GM12865 (cell line): ENCODE data around the gene SMG6.

Experiments
- DNase-seq: peaks from one replicate; pipeline ENCODE4 v3.0.0; 2010; ENCODE audit warnings: low read depth
- H3K4me3 ChIP-seq: 2 replicates; pipeline ENCODE4 v1.5.1; 2011; ENCODE audit warnings: mild to moderate bottlenecking, low read depth, low read length, control low read depth
- CTCF ChIP-seq: IDR thresholded peaks from 2 replicates; pipeline ENCODE4 v1.5.1; 2011; ENCODE audit warnings: low read length, control low read depth, low read depth, inconsistent platforms; ENCODE audit not compliant: insufficient read depth; ENCODE audit errors: missing control alignments

SMG6 gene

DNA sequence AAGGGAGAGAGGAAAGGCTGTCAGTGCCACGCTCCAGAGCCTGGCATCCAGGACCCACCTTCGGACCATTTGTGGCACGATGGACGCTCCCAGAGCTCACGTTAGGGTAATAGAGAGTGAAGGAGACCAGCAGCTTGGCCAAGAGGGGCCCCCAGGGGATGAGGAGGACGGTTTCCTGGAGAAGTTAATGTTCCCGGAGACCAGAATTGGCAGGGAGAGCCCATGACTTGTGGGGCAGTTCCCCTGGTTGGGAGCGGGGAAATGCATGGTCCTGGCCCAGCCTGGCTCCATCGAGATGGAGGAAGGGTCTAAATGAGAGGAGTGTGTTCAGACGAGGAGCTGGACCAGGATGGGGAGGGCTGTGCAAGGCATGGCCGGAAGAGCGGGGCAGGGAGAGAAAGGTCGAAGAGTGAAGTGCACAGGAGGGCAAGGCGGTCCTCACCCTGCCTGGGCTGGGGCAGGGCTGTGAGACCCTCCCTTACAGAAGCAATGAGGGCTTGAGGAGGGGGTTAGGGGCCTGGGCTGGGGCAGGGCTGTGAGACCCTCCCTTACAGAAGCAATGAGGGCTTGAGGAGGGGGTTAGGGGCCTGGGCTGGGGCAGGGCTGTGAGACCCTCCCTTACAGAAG lies 251.5 kb downstream of the SMG6 start:
- TF ChIP-seq CTCF = no peak
- no peak for DNase-seq
- H3K4me3 ChIP-seq = no peak overlapping the region

- no peak overlapping the region for H3K4me3 ChIP-seq
- no peak for TF ChIP-seq CTCF
Measured at GRCh38 chr17:2051061-2051932, 252.3 kb downstream of the SMG6 start.

GRCh38 chr17:2050300-2051060 lies 253.1 kb downstream of the SMG6 start:
- DNase-seq = peak; percentile 80
- TF ChIP-seq CTCF = no peak
- peak overlapping the region; percentile 34 for H3K4me3 ChIP-seq

More at GRCh38 chr17:2051061-2051932, 252.3 kb downstream of the SMG6 start:
- DNase-seq = no peak

GRCh38 chr17:2049333-2050299 lies 254.0 kb downstream of the SMG6 start:
- DNase-seq = peak; percentile 89
- TF ChIP-seq CTCF = no peak
- H3K4me3 ChIP-seq = peak overlapping the region; percentile 72

GRCh38 chr17:2048805-2049204 lies 254.8 kb downstream of the SMG6 start:
- no peak for DNase-seq
- no peak overlapping the region for H3K4me3 ChIP-seq
- TF ChIP-seq CTCF = no peak

- no peak for TF ChIP-seq CTCF
- DNase-seq = no peak
- no peak overlapping the region for H3K4me3 ChIP-seq
Measured at GRCh38 chr17:2047590-2047989, 256.0 kb downstream of the SMG6 start.
